Caco-2 (cell line): ENCODE results near the gene VWA2. TPM values are rescaled to one million over a fixed set of nuclear protein-coding genes. Genes with fewer than 3 reads are reported as not detected.

Source experiments
- BruUV-seq: library from RNA; stranded (reverse); fragments of 400-500 nt; replicated peaks from 2 replicates; lab custom pipeline; 2021; lab: Mats Ljungman, UMichigan
- CTCF ChIA-PET: fragments of 300-600 bp; sonication (Branson Sonifier 250); formaldehyde crosslinking; loops from one replicate; lab custom pipeline; 2022; ENCODE audit warnings: antibody characterized with exemption; lab: Charles Lee
- POLR2A ChIA-PET: fragments of 300-600 bp; sonication (Branson Sonifier 250); formaldehyde crosslinking; loops from one replicate; lab custom pipeline; 2022; ENCODE audit warnings: antibody characterized with exemption; lab: Charles Lee
- DNase-seq, 2 experiments: peaks; one replicate each; pipeline versions ENCODE4 v3.0.0 to v3.0.0-alpha.2; 2020 to 2022
- H3K27me3 ChIP-seq: replicated peaks from 2 replicates; pipeline ENCODE4 v1.6.0; 2011; ENCODE audit warnings: low read length; ENCODE audit not compliant: control insufficient read depth, insufficient read depth
- H3K36me3 ChIP-seq: 2 replicates; pipeline ENCODE4 v1.5.1; 2011; ENCODE audit warnings: low read length; ENCODE audit not compliant: control insufficient read depth, insufficient read depth
- H3K4me1 ChIP-seq: fragments of 250-450 bp; sonication (Bioruptor Pico); 2 replicates; pipeline ENCODE4 v1.5.1; 2020; ENCODE audit warnings: mild to moderate bottlenecking
- H3K4me3 ChIP-seq: 2 replicates; pipeline ENCODE4 v1.5.1; 2011; ENCODE audit warnings: low read depth, mild to moderate bottlenecking, control low read depth, low read length
- H3K9me3 ChIP-seq: fragments of 250-450 bp; sonication (Bioruptor Pico); 2 replicates; pipeline ENCODE4 v1.5.1; 2020; ENCODE audit warnings: mild to moderate bottlenecking, moderate library complexity
- H3K27ac Mint-ChIP-seq: one replicate; pipeline ENCODE4 v1.8.0; 2022; ENCODE audit warnings: mixed read lengths; ENCODE audit not compliant: unreplicated experiment
- H3K27me3 Mint-ChIP-seq: one replicate; pipeline ENCODE4 v1.8.0; 2022; ENCODE audit warnings: mixed read lengths; ENCODE audit not compliant: insufficient read depth, unreplicated experiment
- H3K36me3 Mint-ChIP-seq: one replicate; pipeline ENCODE4 v1.8.0; 2022; ENCODE audit warnings: mild to moderate bottlenecking, mixed read lengths; ENCODE audit not compliant: insufficient read depth, unreplicated experiment
- H3K4me1 Mint-ChIP-seq: one replicate; pipeline ENCODE4 v1.8.0; 2022; ENCODE audit warnings: low read depth, mixed read lengths; ENCODE audit not compliant: unreplicated experiment
- H3K4me3 Mint-ChIP-seq: one replicate; pipeline ENCODE4 v1.8.0; 2022; ENCODE audit warnings: mild to moderate bottlenecking, moderate library complexity, mixed read lengths; ENCODE audit not compliant: unreplicated experiment
- H3K9me3 Mint-ChIP-seq: one replicate; pipeline ENCODE4 v1.8.0; 2022; ENCODE audit warnings: mixed read lengths; ENCODE audit not compliant: unreplicated experiment
- intact Hi-C: fragments of 100-400 bp; cut with micrococcal nuclease; formaldehyde crosslinking; loops from one replicate; pipeline ENCODE4 v1.10.0; 2022; ENCODE audit not compliant: unreplicated experiment
- total RNA-seq: library from RNA; stranded (reverse); gene quantifications from 2 replicates; pipeline ENCODE4 v1.2.3, GENCODE V29; 2022
- TF ChIP-seq, protein P1 (sequence below), 2 experiments: fragments of 200-600 bp in 1 of 2; IDR thresholded peaks; 1 replicate in 1 of 2; 2 replicates in 1 of 2; pipeline versions ENCODE4 v1.5.1 to v1.8.0; 2011 to 2022; ENCODE audit warnings: antibody characterized with exemption in 1 of 2, control low read depth in 1 of 2, inconsistent platforms in 1 of 2, low read depth in 1 of 2, low read length in 1 of 2, mild to moderate bottlenecking in 1 of 2, moderate library complexity in 1 of 2; ENCODE audit not compliant: insufficient read depth in 1 of 2, severe bottlenecking in 1 of 2, unreplicated experiment in 1 of 2

The VWA2 gene
- total RNA-seq, 1 experiment from 2014 or later: 1.2 TPM

DNA sequence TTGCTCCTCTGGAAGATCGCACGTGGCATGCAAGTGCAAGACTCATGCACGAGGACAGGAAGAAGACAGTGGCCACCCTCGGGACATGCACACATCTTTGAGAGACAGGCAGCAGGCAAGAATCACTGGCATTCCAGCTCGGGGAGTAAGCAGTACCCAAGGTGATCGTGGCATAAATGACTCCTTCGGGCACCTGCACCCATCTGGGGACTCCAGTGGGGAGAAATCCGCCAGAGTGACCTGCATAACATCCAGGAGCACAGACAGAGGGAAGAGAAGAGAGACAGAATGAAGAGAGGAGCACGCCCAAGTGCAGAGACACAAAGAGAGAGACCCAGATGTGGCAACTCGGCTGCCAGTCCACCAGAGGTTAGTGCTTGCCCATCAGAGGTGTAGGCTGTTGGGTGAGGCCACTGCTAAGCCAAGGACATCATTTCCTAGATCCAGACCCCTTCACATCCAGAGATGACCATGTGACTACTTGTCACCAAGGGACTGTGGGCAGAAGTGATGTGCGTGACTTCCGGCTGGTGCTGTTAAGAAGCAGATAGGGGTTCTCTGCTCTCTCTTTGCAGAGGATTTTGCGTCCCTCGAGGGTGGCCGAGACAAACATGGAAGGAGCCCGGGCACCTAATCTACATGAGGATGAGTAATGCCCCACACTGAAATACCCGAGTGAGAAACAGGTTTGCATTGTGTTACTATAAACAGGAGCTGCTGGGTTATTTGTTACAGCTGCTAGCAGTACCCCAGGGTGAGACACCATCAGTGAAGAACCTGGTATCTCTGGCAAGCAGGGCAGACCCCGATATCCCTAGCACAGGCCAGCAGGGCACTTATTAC, 80.6 kb downstream of the VWA2 start:
- Histone ChIP-seq H3K36me3 (no peaks in the 10 kb centered on the region), H3K4me3 (no peak overlapping the region), H3K9me3 (no peaks in the 10 kb centered on the region), H3K4me1 (peaks cover 19% of the 10 kb centered on the region), H3K27me3 (no peaks in the 10 kb centered on the region)
- H3K36me3 Mint-ChIP-seq: no peaks in the 10 kb centered on the region
- H3K9me3 Mint-ChIP-seq: peaks cover 12% of the 10 kb centered on the region
- H3K4me3 Mint-ChIP-seq: no peak overlapping the region
- H3K27me3 Mint-ChIP-seq: no peaks in the 10 kb centered on the region
- H3K4me1 Mint-ChIP-seq: peaks cover 22% of the 10 kb centered on the region
- TF ChIP-seq, protein P1, sequence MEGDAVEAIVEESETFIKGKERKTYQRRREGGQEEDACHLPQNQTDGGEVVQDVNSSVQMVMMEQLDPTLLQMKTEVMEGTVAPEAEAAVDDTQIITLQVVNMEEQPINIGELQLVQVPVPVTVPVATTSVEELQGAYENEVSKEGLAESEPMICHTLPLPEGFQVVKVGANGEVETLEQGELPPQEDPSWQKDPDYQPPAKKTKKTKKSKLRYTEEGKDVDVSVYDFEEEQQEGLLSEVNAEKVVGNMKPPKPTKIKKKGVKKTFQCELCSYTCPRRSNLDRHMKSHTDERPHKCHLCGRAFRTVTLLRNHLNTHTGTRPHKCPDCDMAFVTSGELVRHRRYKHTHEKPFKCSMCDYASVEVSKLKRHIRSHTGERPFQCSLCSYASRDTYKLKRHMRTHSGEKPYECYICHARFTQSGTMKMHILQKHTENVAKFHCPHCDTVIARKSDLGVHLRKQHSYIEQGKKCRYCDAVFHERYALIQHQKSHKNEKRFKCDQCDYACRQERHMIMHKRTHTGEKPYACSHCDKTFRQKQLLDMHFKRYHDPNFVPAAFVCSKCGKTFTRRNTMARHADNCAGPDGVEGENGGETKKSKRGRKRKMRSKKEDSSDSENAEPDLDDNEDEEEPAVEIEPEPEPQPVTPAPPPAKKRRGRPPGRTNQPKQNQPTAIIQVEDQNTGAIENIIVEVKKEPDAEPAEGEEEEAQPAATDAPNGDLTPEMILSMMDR (IDR thresholded peaks at IDR 0.05; ENCODE audit: insufficient read depth in 1 of 2, low read depth in 1 of 2, low read length in 1 of 2, severe bottlenecking in 1 of 2, unreplicated experiment in 1 of 2): no peak
- POLR2A ChIA-PET: no interaction called here
- no peak overlapping the region for H3K27ac Mint-ChIP-seq
- intact Hi-C loops: no loop called here
- CTCF ChIA-PET: interaction anchor here (0.5 kb wide), 1 partner anchor 132 kb away, joined by 3 read pairs; no protein-coding TSS in a partner anchor
- BruUV-seq: no TSS peak
- DNase-seq: no peak

DNA sequence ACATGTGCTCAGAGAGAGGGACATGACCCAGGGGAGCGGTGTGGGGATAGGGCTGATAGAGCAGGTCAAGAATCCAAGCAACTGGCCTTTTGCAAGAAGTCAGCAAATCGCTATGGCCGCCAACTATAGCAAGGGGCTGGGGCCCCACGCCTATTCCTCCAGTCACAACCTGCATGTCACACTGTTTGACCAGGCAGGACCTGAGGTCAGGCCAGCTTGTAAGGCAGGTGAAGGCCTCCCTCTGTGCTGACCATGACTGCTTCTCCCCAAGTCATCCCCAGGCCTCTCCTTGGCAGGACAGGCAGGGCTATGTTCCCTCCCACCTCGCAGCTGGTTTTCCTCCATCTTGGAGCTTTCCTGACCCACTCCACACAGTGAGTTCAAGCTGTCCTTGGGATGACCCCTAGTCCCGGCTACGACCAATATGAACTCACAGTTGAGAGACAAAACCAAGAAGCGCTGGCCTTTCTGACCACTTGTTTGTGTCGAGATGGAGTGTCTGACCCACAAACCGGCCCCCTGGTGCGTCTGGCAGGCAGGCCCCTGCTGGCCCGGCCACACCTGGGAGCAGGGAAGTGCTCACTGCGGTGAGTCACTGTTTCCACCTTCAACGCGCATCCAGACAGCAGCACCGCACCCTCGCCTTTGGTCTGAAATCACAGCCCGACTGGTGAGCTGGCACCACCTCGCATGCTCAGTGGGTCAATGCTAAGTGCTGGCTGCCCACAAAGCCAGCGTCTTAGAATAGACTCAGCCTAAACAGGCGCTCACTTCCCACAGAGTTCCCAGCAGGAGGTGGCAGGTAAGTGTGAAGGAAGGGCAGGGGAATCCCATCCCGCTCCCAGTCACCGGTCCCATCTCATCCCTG, 81.4 kb downstream of the VWA2 start:
- Mint-ChIP-seq H3K27me3 (no peaks in the 10 kb centered on the region), H3K36me3 (no peaks in the 10 kb centered on the region), H3K9me3 (peaks cover 12% of the 10 kb centered on the region), H3K4me1 (peaks cover 22% of the 10 kb centered on the region), H3K4me3 (no peak overlapping the region), H3K27ac (no peak overlapping the region)
- BruUV-seq: no TSS peak
- POLR2A ChIA-PET: no interaction called here
- intact Hi-C loops: no loop called here
- peaks cover 19% of the 10 kb centered on the region for H3K4me1 ChIP-seq
- CTCF ChIA-PET: interaction anchor here (0.5 kb wide), 1 partner anchor 131 kb away, joined by 3 read pairs; no protein-coding TSS in a partner anchor
- TF ChIP-seq, protein P1 (IDR thresholded peaks at IDR 0.05; ENCODE audit: insufficient read depth in 1 of 2, low read depth in 1 of 2, low read length in 1 of 2, severe bottlenecking in 1 of 2, unreplicated experiment in 1 of 2): no peak
- H3K36me3 ChIP-seq: no peaks in the 10 kb centered on the region
- H3K27me3 ChIP-seq: no peaks in the 10 kb centered on the region
- no peak for DNase-seq
- no peaks in the 10 kb centered on the region for H3K9me3 ChIP-seq
- no peak overlapping the region for H3K4me3 ChIP-seq

DNA sequence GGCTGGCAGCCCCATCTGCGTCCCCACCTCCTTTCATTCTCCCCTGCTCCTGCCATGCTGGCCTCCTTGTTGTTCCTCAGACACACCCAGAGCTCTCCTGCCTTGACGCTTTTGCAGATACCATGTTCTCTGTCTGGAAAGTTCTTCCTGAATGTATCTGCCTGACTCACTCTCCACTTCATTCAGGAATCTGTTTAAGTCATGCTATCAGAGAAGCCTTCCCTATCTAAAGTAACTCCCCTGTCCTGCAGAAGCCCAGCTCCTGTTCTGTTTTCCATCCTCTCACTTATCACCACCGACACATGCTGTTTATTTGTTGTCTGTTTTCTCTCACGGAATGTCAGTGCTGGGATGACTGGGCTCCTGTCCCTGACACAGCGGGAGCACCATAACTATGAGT, 83.3 kb downstream of the VWA2 start:
- no peaks in the 10 kb centered on the region for H3K36me3 ChIP-seq
- H3K27ac Mint-ChIP-seq: no peak overlapping the region

More for the DNA sequence above, 83.3 kb downstream of the VWA2 start:
- Histone ChIP-seq H3K4me3 (no peak overlapping the region), H3K9me3 (no peaks in the 10 kb centered on the region), H3K27me3 (no peaks in the 10 kb centered on the region), H3K4me1 (peaks cover 26% of the 10 kb centered on the region)
- no peaks in the 10 kb centered on the region for H3K27me3 Mint-ChIP-seq
- DNase-seq: no peak
- no peak overlapping the region for H3K4me3 Mint-ChIP-seq
- intact Hi-C loops: no loop called here
- peaks cover 12% of the 10 kb centered on the region for H3K9me3 Mint-ChIP-seq
- POLR2A ChIA-PET: no interaction called here
- no peaks in the 10 kb centered on the region for H3K36me3 Mint-ChIP-seq
- H3K4me1 Mint-ChIP-seq: peaks cover 31% of the 10 kb centered on the region
- CTCF ChIA-PET: interaction anchor here (1.1 to 2.2 kb wide), 2 partner anchors 18 to 27 kb away, joined by 4 to 11 read pairs; no protein-coding TSS in a partner anchor
- no TSS peak for BruUV-seq
- TF ChIP-seq, protein P1 (IDR thresholded peaks at IDR 0.05; ENCODE audit: insufficient read depth in 1 of 2, low read depth in 1 of 2, low read length in 1 of 2, severe bottlenecking in 1 of 2, unreplicated experiment in 1 of 2): no peak
